DOHH2 (cell line): Measurements from ENCODE around the gene RECQL5.

Source experiments
- H3F3A ChIP-seq: fragments of 200-600 bp; sonication (generic), shearing (Covaris generic); 2 replicates; pipeline ENCODE4 v1.6.0; 2016; ENCODE audit warnings: antibody characterized with exemption, mild to moderate bottlenecking; ENCODE audit not compliant: control insufficient read depth, insufficient read depth
- H3K27ac ChIP-seq: fragments of 200-600 bp; sonication (generic); 2 replicates; pipeline ENCODE4 v1.5.1; 2014; ENCODE audit warnings: low read depth, mild to moderate bottlenecking, low read length, moderate library complexity
- H3K27me3 ChIP-seq: fragments of 200-600 bp; sonication (generic); 2 replicates; pipeline ENCODE4 v1.6.1; 2014; ENCODE audit warnings: mild to moderate bottlenecking, low read length, mixed read lengths; ENCODE audit not compliant: control insufficient read depth
- H3K36me3 ChIP-seq: fragments of 200-600 bp; sonication (generic); 2 replicates; pipeline ENCODE4 v1.6.1; 2014; ENCODE audit warnings: mild to moderate bottlenecking, low read length, moderate library complexity, mixed read lengths; ENCODE audit not compliant: control insufficient read depth
- H3K4me1 ChIP-seq: fragments of 200-600 bp; sonication (generic); 2 replicates; pipeline ENCODE4 v1.6.1; 2014; ENCODE audit warnings: mild to moderate bottlenecking, low read length, mixed read lengths; ENCODE audit not compliant: control insufficient read depth
- H3K4me2 ChIP-seq: fragments of 200-600 bp; sonication (generic); 2 replicates; pipeline ENCODE4 v1.6.0; 2014; ENCODE audit warnings: mild to moderate bottlenecking, low read length, moderate library complexity
- H3K4me3 ChIP-seq: fragments of 200-600 bp; sonication (generic); 2 replicates; pipeline ENCODE4 v1.5.1; 2014; ENCODE audit warnings: mild to moderate bottlenecking, low read length, mixed read lengths
- H3K79me2 ChIP-seq: fragments of 200-600 bp; sonication (generic); 2 replicates; pipeline ENCODE4 v1.6.1; 2014; ENCODE audit warnings: mild to moderate bottlenecking, low read length, mixed read lengths; ENCODE audit not compliant: control insufficient read depth
- H3K9me2 ChIP-seq: fragments of 200-600 bp; sonication (generic); replicated peaks from 2 replicates; pipeline ENCODE4 v1.6.1; 2014; ENCODE audit warnings: mild to moderate bottlenecking, low read length, mixed read lengths; ENCODE audit not compliant: control insufficient read depth
- H3K9me3 ChIP-seq: fragments of 200-600 bp; sonication (generic); 2 replicates; pipeline ENCODE4 v1.6.1; 2014; ENCODE audit warnings: antibody characterized with exemption, low read length, mixed read lengths; ENCODE audit not compliant: control insufficient read depth, insufficient read depth
- H4K20me1 ChIP-seq: fragments of 200-600 bp; sonication (generic); 2 replicates; pipeline ENCODE4 v1.6.0; 2014; ENCODE audit warnings: low read depth, mild to moderate bottlenecking, antibody characterized with exemption, low read length, moderate library complexity; ENCODE audit not compliant: control insufficient read depth, insufficient read depth
- CTCF ChIP-seq: fragments of 200-600 bp; sonication (generic); IDR thresholded peaks from one replicate; pipeline ENCODE4 v1.5.1; 2014; ENCODE audit warnings: antibody characterized with exemption, mild to moderate bottlenecking, low read depth, low read length; ENCODE audit not compliant: poor library complexity, severe bottlenecking
- EZH2phosphoT487 ChIP-seq: fragments of 200-600 bp; sonication (generic); IDR thresholded peaks from 2 replicates; pipeline ENCODE4 v1.6.1; 2017; ENCODE audit warnings: borderline replicate concordance, mild to moderate bottlenecking, antibody characterized with exemption, low read length, moderate library complexity, mixed read lengths

Gene RECQL5

GRCh38 chr17:75596320-75597087, 70.5 kb downstream of the RECQL5 start:
- Histone ChIP-seq H3K79me2 (no peaks in the 10 kb centered on the region), H3K27me3 (peaks cover 7% of the 10 kb centered on the region; the same call in 1 of the 2 replicates), H3F3A (0 out of 2 replicates have a peak, but pooled peaks cover 2% of the 10 kb centered on the region), H3K4me1 (no peaks in the 10 kb centered on the region), H3K4me2 (no peak overlapping the region), H4K20me1 (no peaks in the 10 kb centered on the region), H3K27ac (no peak overlapping the region), H3K36me3 (no peaks in the 10 kb centered on the region), H3K9me3 (no peaks in the 10 kb centered on the region), H3K9me2 (no peaks in the 10 kb centered on the region), H3K4me3 (no peak overlapping the region)
- TF ChIP-seq CTCF, result no peak
- TF ChIP-seq EZH2phosphoT487, result no peak

- Histone ChIP-seq H3K9me3 (no peaks in the 10 kb centered on the region), H3K79me2 (no peaks in the 10 kb centered on the region), H3K4me2 (no peak overlapping the region), H3K9me2 (no peaks in the 10 kb centered on the region), H3K4me3 (no peak overlapping the region), H3K27ac (no peak overlapping the region), H3K36me3 (no peaks in the 10 kb centered on the region), H4K20me1 (no peaks in the 10 kb centered on the region), H3K4me1 (no peaks in the 10 kb centered on the region), H3F3A (0 out of 2 replicates have a peak, but pooled peaks cover 2% of the 10 kb centered on the region), H3K27me3 (peaks cover 13% of the 10 kb centered on the region)
- TF ChIP-seq EZH2phosphoT487 (no peak), CTCF (no peak)
Measured at GRCh38 chr17:75595920-75596313, 71.0 kb downstream of the RECQL5 start.

GRCh38 chr17:75595284-75595919, 71.6 kb downstream of the RECQL5 start:
- Histone ChIP-seq H3F3A (0 out of 2 replicates have a peak, but pooled peaks cover 2% of the 10 kb centered on the region), H4K20me1 (no peaks in the 10 kb centered on the region), H3K4me1 (peaks cover 4% of the 10 kb centered on the region), H3K79me2 (no peaks in the 10 kb centered on the region), H3K9me3 (no peaks in the 10 kb centered on the region), H3K27ac (no peak overlapping the region), H3K4me3 (no peak overlapping the region), H3K27me3 (peaks cover 18% of the 10 kb centered on the region), H3K4me2 (no peak overlapping the region), H3K9me2 (no peaks in the 10 kb centered on the region), H3K36me3 (no peaks in the 10 kb centered on the region)
- TF ChIP-seq CTCF (no peak), EZH2phosphoT487 (no peak)
